ENCODE measurements around the gene TP53I13.

DNA sequence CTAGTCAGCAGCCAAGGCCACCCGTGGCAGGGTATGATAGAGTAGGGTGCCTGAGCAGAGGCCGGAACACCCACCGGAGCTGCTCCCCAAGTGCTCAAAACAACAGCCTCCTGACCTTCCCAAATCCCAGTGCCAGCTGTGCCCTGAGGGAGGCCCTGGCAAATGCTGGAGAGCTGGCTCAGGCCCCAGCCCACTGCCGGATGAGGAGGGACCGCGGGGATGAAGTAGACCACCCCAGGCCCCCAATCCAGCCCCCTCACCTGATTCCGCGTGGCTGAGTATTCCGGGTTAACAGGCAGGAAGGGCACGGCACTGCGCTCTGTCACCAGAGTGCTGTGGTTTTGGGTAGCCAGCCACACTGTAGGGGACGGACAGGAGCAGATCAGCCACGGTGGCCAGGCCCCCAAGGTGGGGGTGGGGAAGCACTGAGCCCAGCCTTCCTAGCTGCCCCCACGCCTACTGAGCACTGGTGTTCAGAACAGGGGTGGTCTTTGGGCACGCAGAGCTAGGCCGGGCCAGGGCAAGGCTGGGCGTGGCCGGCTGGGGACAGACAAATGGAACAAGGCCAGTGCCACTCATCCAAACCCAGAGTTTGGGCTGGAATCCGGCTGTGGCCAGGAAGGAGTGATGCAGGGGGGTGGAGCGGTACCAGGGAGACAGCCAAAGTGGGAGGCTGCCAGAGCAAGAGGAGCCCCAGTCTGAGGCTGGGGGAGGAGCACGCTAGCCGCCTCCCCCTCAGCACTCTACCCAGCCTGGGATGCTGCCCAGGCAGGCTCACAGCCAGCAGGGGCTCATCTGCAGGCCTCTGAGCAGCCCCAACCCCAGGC lies 9.1 kb downstream of the TP53I13 start:
- TF ChIP-seq CTCF (conservative IDR thresholded peaks at IDR 0.05; ENCODE audit: low read length), result no peak
- TF ChIP-seq EZH2phosphoT487 (IDR thresholded peaks at IDR 0.05; ENCODE audit: borderline replicate concordance, low read depth, low read length), result no peak
